GF-D8 (cell line): ENCODE measurements around the gene IL17RC.
"Not testable (repeated sequence)": the region's sequence is repeated elsewhere in the genome, so short reads cannot be mapped to it uniquely, and the experiment has no call there.

ENCODE experiments used
- DNase-seq: peaks from one replicate; lab custom pipeline; 2025; lab: John Stamatoyannopoulos, UW

Gene IL17RC

DNA sequence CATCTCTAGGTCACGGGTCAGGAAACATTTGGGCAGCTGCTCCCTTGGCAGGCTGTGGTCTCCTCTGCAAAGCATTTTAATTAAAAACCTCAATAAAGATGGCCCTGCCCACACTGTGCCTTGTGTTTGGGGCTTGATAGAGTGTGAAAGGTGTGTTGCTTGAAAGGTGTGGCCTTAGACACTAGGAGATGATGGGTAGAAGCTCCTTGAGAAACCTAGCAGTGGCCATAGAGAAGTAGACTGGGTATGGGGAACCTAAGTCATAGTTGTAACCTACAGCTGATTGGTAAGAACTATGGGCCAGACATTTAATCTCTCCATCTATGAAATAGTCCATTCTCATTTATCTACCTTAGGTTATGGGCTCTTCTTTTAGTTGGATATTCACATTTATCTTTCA, 23.2 kb upstream of the IL17RC start:
- no peak for DNase-seq

- not testable (repeated sequence) for DNase-seq
Measured at GRCh38 chr3:9895715-9896114, 21.2 kb upstream of the IL17RC start.

DNA sequence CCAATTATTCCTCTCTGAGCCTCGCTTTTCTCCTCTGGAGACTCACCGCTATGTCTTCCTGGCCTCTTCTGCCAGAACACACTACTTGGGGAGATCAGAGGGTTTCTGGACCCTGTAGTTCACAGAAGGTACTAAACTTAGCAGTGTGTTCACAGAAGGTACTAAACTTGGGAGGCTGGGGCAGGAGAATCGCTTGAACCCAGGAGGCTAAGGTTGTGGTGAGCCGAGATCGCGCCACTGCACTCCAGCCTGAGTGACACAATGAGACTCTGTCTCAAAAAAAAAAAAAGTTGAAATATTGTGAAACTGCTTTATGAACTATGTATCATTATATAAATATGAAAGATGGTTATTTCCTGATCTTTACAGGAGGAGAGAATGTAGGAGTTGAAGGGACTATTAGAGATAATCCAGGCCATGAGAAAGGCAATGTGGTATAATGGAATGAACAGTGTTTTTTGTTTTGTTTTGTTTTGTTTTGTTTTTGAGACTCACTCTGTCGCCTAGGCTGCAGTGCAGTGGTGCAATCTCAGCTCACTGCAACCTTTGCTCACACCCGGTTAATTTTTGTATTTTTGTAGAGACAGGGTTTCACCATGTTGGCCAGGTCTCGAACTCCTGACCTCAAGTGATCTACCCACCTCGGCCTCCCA, 20.0 kb upstream of the IL17RC start:
- not testable (repeated sequence) for DNase-seq

GRCh38 chr3:9897408-9898372, 19.2 kb upstream of the IL17RC start:
- no peak for DNase-seq

DNA sequence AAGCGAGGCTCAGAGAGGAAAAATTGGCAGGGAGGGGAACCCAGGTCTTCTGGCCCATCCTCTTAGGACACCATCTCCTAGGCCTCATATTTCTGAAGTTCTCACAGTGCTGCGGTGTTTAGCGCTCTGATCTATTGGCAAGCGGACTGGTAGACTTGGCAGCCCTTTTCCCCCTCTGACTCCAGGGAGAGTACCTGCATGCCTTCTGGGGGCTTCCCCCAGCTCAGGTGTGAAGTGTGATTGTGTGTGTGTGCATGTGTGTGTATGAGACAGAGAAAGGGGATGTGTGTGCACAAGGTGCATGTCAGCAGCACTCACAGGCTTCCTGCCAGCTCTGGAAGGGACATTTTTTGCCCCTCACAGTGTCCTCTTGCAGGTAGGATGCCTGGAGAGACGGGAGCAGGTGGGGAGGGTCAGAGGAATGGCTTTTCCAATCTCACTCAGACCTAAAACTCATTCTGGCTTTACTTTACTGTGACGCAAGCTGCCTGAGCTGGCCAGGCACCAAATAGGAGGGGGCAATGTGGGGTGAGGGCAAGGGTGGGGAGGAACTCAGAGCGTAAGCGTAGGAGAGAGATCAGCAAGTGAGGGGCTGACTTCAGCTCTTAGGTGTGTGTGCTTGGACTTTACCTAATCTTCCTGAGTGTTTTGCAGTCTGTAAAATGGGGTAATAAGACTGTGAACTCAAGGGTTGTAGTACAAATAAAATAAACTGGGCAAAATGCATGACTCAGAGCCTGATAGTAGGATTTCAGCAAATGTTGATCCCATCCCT, 18.2 kb upstream of the IL17RC start:
- DNase-seq: no peak

DNA sequence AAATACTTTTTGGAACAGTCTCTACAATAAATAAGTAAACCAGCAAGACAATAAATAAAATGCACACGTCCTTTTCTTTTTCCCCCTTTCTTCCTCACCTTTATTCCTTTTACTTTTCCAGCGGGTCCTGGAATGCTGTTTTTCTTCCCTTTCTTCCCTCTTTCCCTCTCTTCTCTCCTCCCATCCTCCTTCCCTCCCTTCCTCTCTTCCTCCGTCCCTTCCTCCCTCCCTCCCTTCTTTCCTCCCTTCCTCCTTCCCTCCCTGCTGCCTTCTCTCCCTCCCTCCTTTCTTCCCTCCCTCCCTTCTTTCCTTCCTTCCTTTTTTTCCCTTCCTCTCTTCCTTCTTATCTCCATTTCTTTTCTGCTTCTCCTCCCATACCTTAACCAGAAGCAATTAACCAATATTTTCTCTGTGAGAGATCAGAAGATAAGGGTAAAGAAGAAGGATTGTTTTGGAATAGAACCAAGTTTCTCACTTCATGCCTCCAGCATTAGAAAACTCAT, 17.6 kb upstream of the IL17RC start:
- no peak for DNase-seq

DNA sequence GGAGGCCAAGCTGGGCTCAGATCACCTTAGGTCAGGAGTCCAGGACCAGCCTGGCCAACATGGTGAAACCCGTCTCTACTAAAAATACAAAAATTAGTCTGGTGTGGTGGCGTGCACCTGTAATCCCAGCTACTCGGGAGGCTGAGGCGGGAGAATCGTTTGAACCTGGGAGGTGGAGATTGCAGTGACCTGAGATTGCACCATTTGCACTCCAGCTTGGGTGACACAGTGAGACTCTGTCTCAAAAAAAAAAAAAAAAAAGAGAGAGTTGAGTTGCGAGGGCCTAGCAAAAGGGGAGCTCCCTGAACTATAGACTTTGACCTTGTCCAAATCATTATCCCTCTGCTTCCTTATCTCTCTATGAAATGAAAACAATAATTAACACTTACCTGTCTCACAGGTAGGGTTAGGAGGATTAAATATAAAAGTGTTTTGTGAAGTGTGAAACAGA, 15.9 kb upstream of the IL17RC start:
- not testable (repeated sequence) for DNase-seq

DNA sequence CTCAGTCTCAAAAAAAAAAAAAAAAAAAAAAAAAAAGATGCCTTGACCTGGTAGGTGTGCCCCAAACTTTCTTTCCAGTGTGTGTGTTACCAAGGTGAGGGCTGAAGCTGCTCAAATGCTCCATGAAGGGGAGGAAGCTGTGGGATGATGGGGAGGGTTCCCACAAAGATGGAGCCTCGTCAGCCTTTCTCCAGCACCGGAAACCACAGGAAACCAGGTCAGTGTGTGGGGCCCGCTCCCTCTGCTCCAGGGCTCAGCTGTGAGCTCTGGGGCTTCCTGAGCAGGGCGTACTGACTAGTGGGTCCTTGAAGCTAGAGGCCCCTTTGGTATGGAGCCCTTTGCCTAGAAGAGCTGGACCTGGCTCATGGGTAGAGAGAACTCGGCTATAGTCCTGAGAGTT, 14.9 kb upstream of the IL17RC start:
- no peak for DNase-seq

- no peak for DNase-seq
Measured at GRCh38 chr3:9902372-9903237, 14.3 kb upstream of the IL17RC start, which contains the start of gene IL17RE. TSS of gene IL17RE (plus strand) at chr3:9902848. CDS start at chr3:9902933, 85 bp downstream.

GRCh38 chr3:9903238-9903624, 13.7 kb upstream of the IL17RC start:
- DNase-seq: no peak

DNA sequence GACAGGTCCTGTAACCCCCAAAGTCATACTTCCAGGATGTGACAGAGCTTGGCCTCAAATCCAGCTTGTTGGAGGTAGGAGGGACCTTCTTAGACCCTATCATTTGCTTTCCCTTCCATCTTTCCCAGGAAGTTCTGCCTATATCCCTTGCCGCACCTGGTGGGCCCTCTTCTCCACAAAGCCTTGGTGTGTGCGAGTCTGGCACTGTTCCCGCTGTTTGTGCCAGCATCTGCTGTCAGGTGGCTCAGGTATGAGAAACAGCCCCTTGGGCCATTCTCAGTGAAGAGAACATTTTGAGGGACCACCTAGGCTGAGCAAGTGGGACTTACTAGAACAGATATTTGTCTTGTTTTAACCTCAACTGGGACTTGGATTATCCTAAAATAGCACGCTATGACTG, 13.0 kb upstream of the IL17RC start:
- DNase-seq: no peak

GRCh38 chr3:9906480-9906879, 10.4 kb upstream of the IL17RC start:
- no peak for DNase-seq

DNA sequence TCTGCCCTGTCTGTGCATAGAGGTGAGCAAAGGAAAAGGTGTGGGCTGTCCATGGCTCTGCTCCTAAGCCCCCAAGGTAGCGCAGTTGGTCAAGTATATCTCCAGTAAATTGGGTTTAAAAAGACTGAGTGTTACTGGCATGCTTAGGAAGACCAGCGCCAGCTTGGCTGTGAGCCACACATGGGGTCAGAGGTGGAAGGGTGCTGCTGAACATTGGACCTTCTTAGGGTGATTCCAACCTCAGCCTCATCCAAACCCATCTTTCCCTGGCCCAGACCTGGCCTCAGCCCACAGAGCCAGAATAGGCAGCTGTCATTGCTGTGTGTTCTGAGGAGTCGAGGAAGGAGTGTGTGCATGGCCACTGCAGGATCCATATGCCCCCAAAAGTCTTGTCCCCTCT, 8.6 kb upstream of the IL17RC start:
- DNase-seq: no peak

- DNase-seq: no peak
Measured at GRCh38 chr3:9909221-9910013, 7.5 kb upstream of the IL17RC start.

DNA sequence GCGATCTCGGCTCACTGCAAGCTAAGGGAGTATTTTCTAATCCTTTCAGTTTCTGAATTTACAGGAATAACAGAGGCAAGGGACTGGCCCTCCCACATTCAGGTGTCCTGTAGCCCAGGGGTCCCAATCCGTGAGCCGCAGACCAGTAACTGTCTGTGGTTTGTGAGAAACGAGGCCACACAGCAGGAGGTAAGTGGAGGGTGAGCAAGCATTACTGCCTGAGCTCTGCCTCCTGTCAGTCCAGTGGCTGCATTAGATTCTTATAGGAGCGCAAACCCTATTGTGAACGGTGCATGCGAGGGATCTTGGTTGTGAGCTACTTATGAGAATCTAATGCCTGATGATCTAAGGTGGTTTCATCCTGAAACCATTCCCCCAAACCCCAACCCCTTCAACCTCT, 5.0 kb upstream of the IL17RC start:
- no peak for DNase-seq

DNA sequence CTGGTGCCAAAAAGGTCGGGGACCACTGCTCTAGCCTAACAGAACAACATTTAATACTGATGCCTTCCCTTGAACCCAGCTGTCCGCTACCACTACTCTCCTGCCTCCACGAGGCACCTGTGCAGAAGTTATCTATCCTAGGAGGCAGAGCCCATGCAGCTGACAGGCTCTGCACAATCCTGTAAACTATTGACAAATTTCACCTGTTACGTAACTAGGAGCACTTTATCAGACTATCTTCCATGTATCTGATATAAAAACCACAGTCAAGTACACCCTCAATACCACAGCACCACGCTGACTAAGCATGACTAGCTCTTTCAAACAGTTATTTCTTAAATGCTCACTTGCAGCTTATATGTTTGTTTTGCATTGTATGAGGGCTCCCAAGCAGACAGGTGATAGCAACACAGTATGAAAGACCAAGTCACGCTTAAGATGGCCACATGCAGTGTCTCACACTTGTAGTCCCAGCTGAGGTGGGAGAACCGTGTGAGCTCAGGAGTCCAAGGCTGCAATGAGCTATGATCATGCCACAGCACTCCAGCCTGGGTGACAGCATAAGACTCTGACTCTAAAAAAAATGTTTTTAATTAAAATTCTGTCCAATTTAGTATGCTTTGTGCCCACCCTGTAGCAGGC, 4.5 kb upstream of the IL17RC start:
- peak; percentile 77 for DNase-seq

GRCh38 chr3:9913601-9914000, 3.3 kb upstream of the IL17RC start:
- no peak for DNase-seq

DNA sequence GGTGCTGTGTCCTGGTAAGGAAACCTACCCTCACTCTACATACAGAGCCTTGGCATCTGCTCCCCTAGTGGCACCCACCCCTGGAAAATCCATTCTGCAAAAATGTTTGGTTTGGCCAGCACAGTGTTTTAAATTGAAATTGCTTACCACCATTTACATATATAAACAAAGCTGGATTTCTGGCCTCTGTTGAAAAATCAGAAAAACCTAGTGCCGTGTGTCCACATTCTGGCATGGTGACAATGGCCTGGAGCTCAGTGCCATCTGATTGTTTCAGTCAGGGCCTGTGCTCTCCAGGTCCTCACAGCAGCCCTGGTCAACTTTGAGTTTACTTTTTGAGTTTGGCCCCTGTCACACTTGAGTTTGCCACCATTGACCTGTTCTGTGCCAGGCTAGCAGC, 2.9 kb upstream of the IL17RC start:
- no peak for DNase-seq

- DNase-seq: peak; percentile 45
Measured at GRCh38 chr3:9914559-9915253, 2.2 kb upstream of the IL17RC start.
